ENCODE data around the gene UTP4.

DNA sequence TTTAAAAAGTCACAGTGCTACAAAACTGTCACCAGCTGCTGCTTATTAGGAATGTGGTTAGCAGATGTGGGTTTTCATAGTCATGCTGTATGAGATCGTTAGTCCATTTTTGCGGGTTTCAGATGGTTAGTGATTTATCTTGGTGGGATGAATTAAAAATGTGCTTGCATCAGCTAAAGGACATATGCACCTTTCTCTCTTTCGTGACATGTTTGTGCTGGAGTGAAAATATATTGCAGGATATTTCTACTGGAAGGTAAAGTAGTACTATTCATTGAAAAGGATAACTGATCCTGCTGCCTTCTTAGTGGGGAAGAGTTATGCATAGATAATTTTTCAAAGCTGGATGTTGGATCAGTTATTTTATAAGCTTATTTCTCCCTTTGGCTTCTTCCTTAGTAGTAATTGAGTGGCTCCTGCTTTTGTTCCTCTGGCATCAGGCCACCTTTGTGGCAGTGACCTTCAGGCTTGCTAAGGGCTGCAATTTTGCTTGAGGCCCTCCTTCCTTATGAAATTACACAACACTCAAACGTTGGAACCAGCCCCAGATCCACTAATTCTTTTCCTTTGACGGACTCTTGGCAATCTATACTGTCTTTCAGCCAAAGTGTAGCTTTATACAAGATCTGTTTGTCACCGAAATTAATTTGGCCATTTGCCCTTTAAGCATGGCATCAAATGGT is 47.0 kb downstream of the UTP4 start:
- TF ChIP-seq, protein P1, sequence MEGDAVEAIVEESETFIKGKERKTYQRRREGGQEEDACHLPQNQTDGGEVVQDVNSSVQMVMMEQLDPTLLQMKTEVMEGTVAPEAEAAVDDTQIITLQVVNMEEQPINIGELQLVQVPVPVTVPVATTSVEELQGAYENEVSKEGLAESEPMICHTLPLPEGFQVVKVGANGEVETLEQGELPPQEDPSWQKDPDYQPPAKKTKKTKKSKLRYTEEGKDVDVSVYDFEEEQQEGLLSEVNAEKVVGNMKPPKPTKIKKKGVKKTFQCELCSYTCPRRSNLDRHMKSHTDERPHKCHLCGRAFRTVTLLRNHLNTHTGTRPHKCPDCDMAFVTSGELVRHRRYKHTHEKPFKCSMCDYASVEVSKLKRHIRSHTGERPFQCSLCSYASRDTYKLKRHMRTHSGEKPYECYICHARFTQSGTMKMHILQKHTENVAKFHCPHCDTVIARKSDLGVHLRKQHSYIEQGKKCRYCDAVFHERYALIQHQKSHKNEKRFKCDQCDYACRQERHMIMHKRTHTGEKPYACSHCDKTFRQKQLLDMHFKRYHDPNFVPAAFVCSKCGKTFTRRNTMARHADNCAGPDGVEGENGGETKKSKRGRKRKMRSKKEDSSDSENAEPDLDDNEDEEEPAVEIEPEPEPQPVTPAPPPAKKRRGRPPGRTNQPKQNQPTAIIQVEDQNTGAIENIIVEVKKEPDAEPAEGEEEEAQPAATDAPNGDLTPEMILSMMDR (IDR thresholded peaks at IDR 0.05; ENCODE audit: borderline replicate concordance, extremely low read depth, low read length, poor library complexity, severe bottlenecking): no peak
- TF ChIP-seq EZH2 (IDR thresholded peaks at IDR 0.05; ENCODE audit: borderline replicate concordance, low read depth, low read length, severe bottlenecking): no peak

All from DND-41 (cell line).